Keratinocyte (primary cell): ENCODE results near the gene CAPZB.

Source experiments
- CTCF ChIP-seq, 3 experiments: IDR thresholded peaks in 1 of 3; conservative IDR thresholded peaks in 1 of 3; optimal IDR thresholded peaks in 1 of 3; 2 replicates in 2 of 3; 3 replicates in 1 of 3; pipeline versions ENCODE3 to v1.5.1; 2011; ENCODE audit warnings: low read length in 3 of 3, mild to moderate bottlenecking in 3 of 3, moderate library complexity in 2 of 3, control low read depth in 1 of 3, inconsistent platforms in 1 of 3; ENCODE audit not compliant: insufficient read depth in 2 of 3; ENCODE audit errors: extremely low read depth in 1 of 3
- EZH2 ChIP-seq: IDR thresholded peaks from one replicate; pipeline ENCODE4 v1.6.1; 2012; ENCODE audit warnings: inconsistent platforms, mild to moderate bottlenecking, low read length, moderate library complexity

- TF ChIP-seq CTCF (optimal IDR thresholded peaks at IDR 0.05 in 1 of 3, IDR thresholded peaks at IDR 0.05 in 1 of 3, conservative IDR thresholded peaks at IDR 0.05 in 1 of 3; ENCODE audit: extremely low read depth in 1 of 3, insufficient read depth in 2 of 3, low read length in 3 of 3), result no peak
- TF ChIP-seq EZH2, result no peak
Observed at GRCh38 chr1:19495000-19495656, 9.8 kb upstream of the CAPZB start.
